ENCODE measurements around the gene WNT3.
"Not testable (repeated sequence)": the region's sequence is repeated elsewhere in the genome, so short reads cannot be mapped to it uniquely, and the experiment has no call there.

Gene WNT3

GRCh38 chr17:46782250-46782953 lies 36.1 kb downstream of the WNT3 start:
- no peak for DNase-seq

- no peak for DNase-seq
Observed at GRCh38 chr17:46780003-46780373, 38.5 kb downstream of the WNT3 start.

GRCh38 chr17:46777943-46778915 lies 40.3 kb downstream of the WNT3 start:
- no peak for DNase-seq

- no peak for DNase-seq
Observed at GRCh38 chr17:46776298-46777005, 42.0 kb downstream of the WNT3 start.

- DNase-seq, result no peak
Observed at GRCh38 chr17:46774108-46774737, 44.3 kb downstream of the WNT3 start.

GRCh38 chr17:46773676-46774075 lies 44.8 kb downstream of the WNT3 start:
- no peak for DNase-seq

- DNase-seq, result no peak
Observed at GRCh38 chr17:46773221-46773605, 45.3 kb downstream of the WNT3 start.

GRCh38 chr17:46772475-46773220 lies 45.8 kb downstream of the WNT3 start:
- DNase-seq, result no peak

GRCh38 chr17:46771561-46772474 lies 46.7 kb downstream of the WNT3 start:
- no peak for DNase-seq

GRCh38 chr17:46770818-46771560 lies 47.5 kb downstream of the WNT3 start:
- no peak for DNase-seq

- no peak for DNase-seq
Observed at GRCh38 chr17:46770439-46770817, 48.1 kb downstream of the WNT3 start.

GRCh38 chr17:46769531-46770438 lies 48.7 kb downstream of the WNT3 start:
- DNase-seq, result no peak

GRCh38 chr17:46768896-46769295 lies 49.6 kb downstream of the WNT3 start:
- DNase-seq, result not testable (repeated sequence)

GRCh38 chr17:46768540-46768870 lies 50.0 kb downstream of the WNT3 start:
- DNase-seq, result no peak

GRCh38 chr17:46766493-46767491 lies 51.7 kb downstream of the WNT3 start:
- DNase-seq, result no peak

GRCh38 chr17:46765453-46765852 lies 53.0 kb downstream of the WNT3 start:
- DNase-seq, result no peak

GRCh38 chr17:46764709-46765401 lies 53.6 kb downstream of the WNT3 start:
- no peak for DNase-seq
